Hippocampal formation (tissue), 2 donors: Measurements from ENCODE around the gene NOTCH4.
"Not testable (repeated sequence)": the region's sequence is repeated elsewhere in the genome, so short reads cannot be mapped to it uniquely, and the experiment has no call there.

ENCODE experiments used
- DNase-seq, 2 donors: peaks; one replicate each; lab custom pipeline; 2025; lab: John Stamatoyannopoulos, UW

Gene NOTCH4

GRCh38 chr6:32218167-32218566 lies 5.7 kb downstream of the NOTCH4 start:
- DNase-seq, result no peak

GRCh38 chr6:32216998-32217397 lies 6.9 kb downstream of the NOTCH4 start:
- DNase-seq, result no peak

- DNase-seq, result no peak
These were observed 7.6 kb downstream of the NOTCH4 start for GRCh38 chr6:32216285-32216684.

- no peak for DNase-seq
These were observed 8.2 kb downstream of the NOTCH4 start for GRCh38 chr6:32215617-32216016.

- DNase-seq, result no peak
These were observed 9.7 kb downstream of the NOTCH4 start for GRCh38 chr6:32214126-32214525.

- DNase-seq, result no peak
These were observed 10.2 kb downstream of the NOTCH4 start for GRCh38 chr6:32213649-32214048.

GRCh38 chr6:32212076-32212760 lies 11.6 kb downstream of the NOTCH4 start:
- DNase-seq, result no peak

- DNase-seq, result not testable (repeated sequence)
These were observed 12.4 kb downstream of the NOTCH4 start for GRCh38 chr6:32211432-32211831.

- DNase-seq, result no peak
These were observed 13.7 kb downstream of the NOTCH4 start for GRCh38 chr6:32210191-32210601.

- no peak for DNase-seq
These were observed 14.9 kb downstream of the NOTCH4 start for GRCh38 chr6:32208996-32209395.

GRCh38 chr6:32204268-32204715 lies 19.6 kb downstream of the NOTCH4 start:
- no peak for DNase-seq

- DNase-seq, result no peak
These were observed 20.2 kb downstream of the NOTCH4 start for GRCh38 chr6:32203426-32204267.

GRCh38 chr6:32202186-32202585 lies 21.7 kb downstream of the NOTCH4 start:
- DNase-seq, result no peak

GRCh38 chr6:32200711-32201475 lies 23.0 kb downstream of the NOTCH4 start:
- DNase-seq, result no peak

- DNase-seq, result no peak
These were observed 25.0 kb downstream of the NOTCH4 start for GRCh38 chr6:32198866-32199265.

- no peak for DNase-seq
These were observed 25.5 kb downstream of the NOTCH4 start for GRCh38 chr6:32198345-32198696.

- DNase-seq, result no peak
These were observed 26.9 kb downstream of the NOTCH4 start for GRCh38 chr6:32196682-32197616.

GRCh38 chr6:32195902-32196681 lies 27.8 kb downstream of the NOTCH4 start:
- peak; percentile 82 to 86 for DNase-seq

GRCh38 chr6:32195652-32195901 lies 28.3 kb downstream of the NOTCH4 start:
- DNase-seq, result peak; percentile 99 to 100

GRCh38 chr6:32194825-32195651 lies 28.8 kb downstream of the NOTCH4 start:
- DNase-seq, result peak; percentile 35 to 45
